ENCODE measurements around the gene TNFRSF4. TPM values are rescaled to one million over a fixed set of nuclear protein-coding genes. Genes with fewer than 3 reads are reported as not detected.

Gene TNFRSF4
- total RNA-seq, 1 experiment from 2014 or later, result 0.62 TPM

DNA sequence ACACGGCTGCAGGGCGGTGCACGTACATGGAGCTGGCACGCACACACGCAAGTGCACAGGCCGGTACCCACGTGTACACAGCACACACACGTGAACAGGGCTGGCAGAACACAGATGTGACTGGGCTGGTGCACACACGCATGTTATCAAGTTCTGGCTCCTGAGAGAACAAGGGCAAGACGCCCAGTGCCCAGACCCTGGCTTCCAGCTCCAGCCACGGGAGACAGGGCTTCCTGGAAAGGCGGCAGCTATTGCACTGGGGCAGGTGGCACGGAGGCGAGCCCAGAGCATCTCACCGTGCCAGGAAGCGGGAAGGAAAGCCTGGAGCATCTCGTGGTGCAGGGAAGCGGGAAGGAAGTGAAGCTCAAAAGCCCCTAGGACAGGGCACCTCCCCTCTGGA is 12.0 kb upstream of the TNFRSF4 start:
- in situ Hi-C loops (cut with HindIII; ENCODE audit: low pct_unique_long_range_greater_than_20kb, low sequenced_read_pairs) (no loop called here), intact Hi-C loops (cut with micrococcal nuclease; ENCODE audit: unreplicated experiment) (no loop called here)
- Histone ChIP-seq H3K27ac (ENCODE audit: low read length) (no peak overlapping the region), H3K4me1 (ENCODE audit: control insufficient read depth, insufficient read depth, low read length) (peaks cover 3% of the 10 kb centered on the region; the same call in 1 of the 2 replicates), H3K36me3 (ENCODE audit: control insufficient read depth, insufficient read depth, low read length) (peaks cover 3% of the 10 kb centered on the region; the same call in 1 of the 2 replicates), H3K27me3 (ENCODE audit: control insufficient read depth, insufficient read depth, low read length) (no peaks in the 10 kb centered on the region), H3K9me3 (ENCODE audit: control insufficient read depth, insufficient read depth, low read depth, low read length) (no peaks in the 10 kb centered on the region), H3K4me3 (ENCODE audit: low read depth in 2 of 2, low read length in 2 of 2) (no peak overlapping the region)
- no peak for DNase-seq (ENCODE audit: low read depth, low spot score)
- CTCF ChIA-PET, result no interaction called here
- ATAC-seq, result no peak
- POLR2A ChIA-PET, result no interaction called here
- no TSS peak for BruUV-seq (replicated peaks)
- TF ChIP-seq TCF7L2 (IDR thresholded peaks at IDR 0.05; ENCODE audit: low read depth, low read length) (no peak), REST (IDR thresholded peaks at IDR 0.05; ENCODE audit: insufficient read depth in 1 of 2, low read depth in 2 of 2, low read length in 1 of 2) (no peak), POLR2AphosphoS5 (IDR thresholded peaks at IDR 0.05; ENCODE audit: low read depth, low read length) (no peak)
- TF ChIP-seq, protein P1, sequence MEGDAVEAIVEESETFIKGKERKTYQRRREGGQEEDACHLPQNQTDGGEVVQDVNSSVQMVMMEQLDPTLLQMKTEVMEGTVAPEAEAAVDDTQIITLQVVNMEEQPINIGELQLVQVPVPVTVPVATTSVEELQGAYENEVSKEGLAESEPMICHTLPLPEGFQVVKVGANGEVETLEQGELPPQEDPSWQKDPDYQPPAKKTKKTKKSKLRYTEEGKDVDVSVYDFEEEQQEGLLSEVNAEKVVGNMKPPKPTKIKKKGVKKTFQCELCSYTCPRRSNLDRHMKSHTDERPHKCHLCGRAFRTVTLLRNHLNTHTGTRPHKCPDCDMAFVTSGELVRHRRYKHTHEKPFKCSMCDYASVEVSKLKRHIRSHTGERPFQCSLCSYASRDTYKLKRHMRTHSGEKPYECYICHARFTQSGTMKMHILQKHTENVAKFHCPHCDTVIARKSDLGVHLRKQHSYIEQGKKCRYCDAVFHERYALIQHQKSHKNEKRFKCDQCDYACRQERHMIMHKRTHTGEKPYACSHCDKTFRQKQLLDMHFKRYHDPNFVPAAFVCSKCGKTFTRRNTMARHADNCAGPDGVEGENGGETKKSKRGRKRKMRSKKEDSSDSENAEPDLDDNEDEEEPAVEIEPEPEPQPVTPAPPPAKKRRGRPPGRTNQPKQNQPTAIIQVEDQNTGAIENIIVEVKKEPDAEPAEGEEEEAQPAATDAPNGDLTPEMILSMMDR (IDR thresholded peaks at IDR 0.05), result no peak

GRCh38 chr1:1225238-1225845 is 11.4 kb upstream of the TNFRSF4 start:
- Histone ChIP-seq H3K36me3 (ENCODE audit: control insufficient read depth, insufficient read depth, low read length) (no peaks in the 10 kb centered on the region), H3K27ac (ENCODE audit: low read length) (no peak overlapping the region)

More at GRCh38 chr1:1225238-1225845, 11.4 kb upstream of the TNFRSF4 start:
- POLR2A ChIA-PET, result no interaction called here
- no peaks in the 10 kb centered on the region for H3K9me3 ChIP-seq (ENCODE audit: control insufficient read depth, insufficient read depth, low read depth, low read length)
- CTCF ChIA-PET, result no interaction called here
- no peaks in the 10 kb centered on the region for H3K4me1 ChIP-seq (ENCODE audit: control insufficient read depth, insufficient read depth, low read length)
- no peak overlapping the region for H3K4me3 ChIP-seq (ENCODE audit: low read depth in 2 of 2, low read length in 2 of 2)
- in situ Hi-C loops (cut with HindIII; ENCODE audit: low pct_unique_long_range_greater_than_20kb, low sequenced_read_pairs) (no loop called here), intact Hi-C loops (cut with micrococcal nuclease; ENCODE audit: unreplicated experiment) (no loop called here)
- BruUV-seq (replicated peaks), result no TSS peak
- no peaks in the 10 kb centered on the region for H3K27me3 ChIP-seq (ENCODE audit: control insufficient read depth, insufficient read depth, low read length)
- no peak for ATAC-seq
- TF ChIP-seq REST (IDR thresholded peaks at IDR 0.05; ENCODE audit: insufficient read depth in 1 of 2, low read depth in 2 of 2, low read length in 1 of 2) (no peak), TCF7L2 (IDR thresholded peaks at IDR 0.05; ENCODE audit: low read depth, low read length) (no peak), POLR2AphosphoS5 (IDR thresholded peaks at IDR 0.05; ENCODE audit: low read depth, low read length) (no peak), SIN3A (IDR thresholded peaks at IDR 0.05; ENCODE audit: borderline replicate concordance, insufficient read depth, low read depth, low read length) (no peak)
- TF ChIP-seq, protein P1 (IDR thresholded peaks at IDR 0.05), result no peak
- DNase-seq (ENCODE audit: low read depth, low spot score), result no peak

Data from Panc1 (cell line).